Upper lobe of right lung (tissue), 1 donor: Measurements from ENCODE around the gene PRRT1. TPM values are rescaled to one million over a fixed set of nuclear protein-coding genes. Genes with fewer than 3 reads are reported as not detected.

Experiments used
- ATAC-seq: fragments of 200-7000 bp; cut with Tn5 transposase; one replicate; pipeline ENCODE4 v1.9.1; 2020; ENCODE audit warnings: mild to moderate bottlenecking, moderate library complexity
- DNase-seq: peaks from one replicate; pipeline ENCODE4 v3.0.0-alpha.2; 2020
- H3K27ac ChIP-seq: fragments of 200-600 bp; one replicate; pipeline ENCODE4 v1.8.0; 2022
- H3K27me3 ChIP-seq: fragments of 200-600 bp; one replicate; pipeline ENCODE4 v1.8.0; 2022; ENCODE audit warnings: mild to moderate bottlenecking
- H3K36me3 ChIP-seq: fragments of 200-600 bp; one replicate; pipeline ENCODE4 v1.8.0; 2022
- H3K4me1 ChIP-seq: fragments of 200-600 bp; one replicate; pipeline ENCODE4 v1.8.0; 2022
- H3K4me3 ChIP-seq: fragments of 200-600 bp; one replicate; pipeline ENCODE4 v1.8.0; 2022; ENCODE audit warnings: mild to moderate bottlenecking
- H3K9me3 ChIP-seq: fragments of 200-600 bp; one replicate; pipeline ENCODE4 v1.8.0; 2022
- intact Hi-C: fragments of 100-400 bp; cut with DNase I; formaldehyde crosslinking; loops from one replicate; pipeline ENCODE4 v1.11.0; 2022
- total RNA-seq: library from RNA; stranded (reverse); fragmentation: NEBNext Ultra II Directional; extraction: Animal tissue kit (Norgen Biotek cat#: 25700); gene quantifications from one replicate; pipeline ENCODE4 v1.2.1, GENCODE V29; 2021
- TF ChIP-seq, protein P1 (sequence below): fragments of 200-600 bp; IDR thresholded peaks from one replicate; pipeline ENCODE4 v1.8.0; 2022; ENCODE audit warnings: antibody characterized with exemption
- donor health status: DM: no; HTN: yes; CAD: no; lungs with severe emphysema.

The PRRT1 gene
- total RNA-seq, 1 donor from 2014 or later = 1.4 TPM

DNA sequence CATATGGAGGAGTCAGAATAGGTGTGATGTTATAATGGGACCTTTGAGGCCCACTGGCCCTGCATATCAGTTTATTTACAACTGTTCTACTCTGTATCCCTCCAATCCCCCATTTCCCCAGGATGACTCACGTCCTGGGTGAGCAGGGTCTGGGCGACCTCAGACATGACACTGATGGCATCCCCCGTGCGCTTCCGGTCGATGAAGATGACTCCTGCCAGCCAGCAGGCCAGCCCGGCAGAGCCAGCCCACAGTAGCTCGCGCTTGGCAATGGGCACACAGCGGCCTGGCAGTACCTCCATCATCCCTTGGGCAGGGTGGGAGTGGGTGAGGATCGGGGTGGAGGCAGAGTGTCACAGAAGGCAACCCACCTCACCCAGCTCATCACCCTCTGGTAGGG is 18.6 kb upstream of the PRRT1 start:
- Histone ChIP-seq H3K36me3 (peaks cover 43% of the 10 kb centered on the region), H3K27me3 (no peaks in the 10 kb centered on the region), H3K4me3 (no peak overlapping the region), H3K4me1 (peaks cover 9% of the 10 kb centered on the region), H3K27ac (no peak overlapping the region), H3K9me3 (no peaks in the 10 kb centered on the region)
- DNase-seq (no peak), ATAC-seq (no peak)
- TF ChIP-seq, protein P1, sequence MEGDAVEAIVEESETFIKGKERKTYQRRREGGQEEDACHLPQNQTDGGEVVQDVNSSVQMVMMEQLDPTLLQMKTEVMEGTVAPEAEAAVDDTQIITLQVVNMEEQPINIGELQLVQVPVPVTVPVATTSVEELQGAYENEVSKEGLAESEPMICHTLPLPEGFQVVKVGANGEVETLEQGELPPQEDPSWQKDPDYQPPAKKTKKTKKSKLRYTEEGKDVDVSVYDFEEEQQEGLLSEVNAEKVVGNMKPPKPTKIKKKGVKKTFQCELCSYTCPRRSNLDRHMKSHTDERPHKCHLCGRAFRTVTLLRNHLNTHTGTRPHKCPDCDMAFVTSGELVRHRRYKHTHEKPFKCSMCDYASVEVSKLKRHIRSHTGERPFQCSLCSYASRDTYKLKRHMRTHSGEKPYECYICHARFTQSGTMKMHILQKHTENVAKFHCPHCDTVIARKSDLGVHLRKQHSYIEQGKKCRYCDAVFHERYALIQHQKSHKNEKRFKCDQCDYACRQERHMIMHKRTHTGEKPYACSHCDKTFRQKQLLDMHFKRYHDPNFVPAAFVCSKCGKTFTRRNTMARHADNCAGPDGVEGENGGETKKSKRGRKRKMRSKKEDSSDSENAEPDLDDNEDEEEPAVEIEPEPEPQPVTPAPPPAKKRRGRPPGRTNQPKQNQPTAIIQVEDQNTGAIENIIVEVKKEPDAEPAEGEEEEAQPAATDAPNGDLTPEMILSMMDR = no peak
- intact Hi-C loops = no loop called here

- no peak overlapping the region for H3K27ac ChIP-seq
- DNase-seq (no peak), ATAC-seq (no peak)
- intact Hi-C loops = no loop called here
- TF ChIP-seq, protein P1 = no peak
- no peaks in the 10 kb centered on the region for H3K4me1 ChIP-seq
- no peaks in the 10 kb centered on the region for H3K27me3 ChIP-seq
- no peak overlapping the region for H3K4me3 ChIP-seq
- no peaks in the 10 kb centered on the region for H3K9me3 ChIP-seq
- peaks cover 43% of the 10 kb centered on the region for H3K36me3 ChIP-seq
Measured at GRCh38 chr6:32168807-32169591, 17.3 kb upstream of the PRRT1 start.

DNA sequence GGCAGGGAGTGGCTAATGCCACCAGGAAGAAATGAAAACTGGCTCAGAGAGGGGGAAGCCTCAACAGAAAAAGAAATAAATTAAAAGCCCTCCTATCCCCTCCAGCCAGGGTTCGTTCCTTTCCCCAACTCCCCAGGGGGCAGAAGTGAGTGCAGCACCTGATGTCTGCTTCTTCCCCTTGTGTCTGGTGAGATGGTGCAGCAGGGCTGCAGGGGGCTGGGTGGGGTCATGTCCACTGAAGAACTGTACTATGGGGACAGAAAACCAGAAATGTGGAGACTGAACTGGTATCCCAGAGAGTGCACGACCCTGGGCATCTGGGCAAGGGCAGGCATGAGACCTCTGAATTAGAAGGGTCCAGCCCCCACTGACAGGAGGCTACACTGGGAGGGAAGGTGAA is 16.6 kb upstream of the PRRT1 start:
- H3K4me3 ChIP-seq = no peak overlapping the region
- intact Hi-C loops = no loop called here
- no peaks in the 10 kb centered on the region for H3K27me3 ChIP-seq
- H3K27ac ChIP-seq = no peak overlapping the region
- H3K4me1 ChIP-seq = no peaks in the 10 kb centered on the region
- H3K36me3 ChIP-seq = peaks cover 43% of the 10 kb centered on the region
- TF ChIP-seq, protein P1 = no peak
- no peak for ATAC-seq
- DNase-seq = no peak
- H3K9me3 ChIP-seq = no peaks in the 10 kb centered on the region

DNA sequence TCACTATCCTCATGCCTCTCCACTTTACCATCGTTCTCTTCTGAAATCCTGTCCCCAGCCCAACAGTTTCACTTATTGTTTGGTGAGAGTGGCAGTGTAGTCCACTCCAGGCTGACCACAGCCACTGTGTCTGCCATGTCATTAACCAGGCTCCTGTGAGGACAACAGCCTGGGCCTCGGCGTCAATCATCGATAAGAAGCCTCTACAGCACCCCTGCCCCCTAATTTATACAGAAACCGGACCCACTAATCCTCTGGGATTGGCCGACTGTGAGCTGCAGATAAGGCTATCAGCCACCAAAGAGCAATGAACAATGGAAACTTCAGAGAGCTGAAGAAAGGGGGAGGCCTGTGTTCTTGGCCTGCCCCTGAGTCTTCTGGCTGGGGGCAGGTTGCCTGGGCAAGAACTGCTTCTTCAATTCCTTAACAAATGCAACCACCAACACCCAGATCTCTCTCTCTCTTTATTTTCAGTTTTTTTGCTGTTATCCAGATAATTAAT is 16.1 kb upstream of the PRRT1 start:
- TF ChIP-seq, protein P1 = no peak
- H3K4me1 ChIP-seq = no peaks in the 10 kb centered on the region
- no peak overlapping the region for H3K4me3 ChIP-seq
- no peaks in the 10 kb centered on the region for H3K27me3 ChIP-seq
- H3K36me3 ChIP-seq = peaks cover 43% of the 10 kb centered on the region
- H3K27ac ChIP-seq = no peak overlapping the region
- intact Hi-C loops = no loop called here
- H3K9me3 ChIP-seq = no peaks in the 10 kb centered on the region
- DNase-seq (no peak), ATAC-seq (no peak)

DNA sequence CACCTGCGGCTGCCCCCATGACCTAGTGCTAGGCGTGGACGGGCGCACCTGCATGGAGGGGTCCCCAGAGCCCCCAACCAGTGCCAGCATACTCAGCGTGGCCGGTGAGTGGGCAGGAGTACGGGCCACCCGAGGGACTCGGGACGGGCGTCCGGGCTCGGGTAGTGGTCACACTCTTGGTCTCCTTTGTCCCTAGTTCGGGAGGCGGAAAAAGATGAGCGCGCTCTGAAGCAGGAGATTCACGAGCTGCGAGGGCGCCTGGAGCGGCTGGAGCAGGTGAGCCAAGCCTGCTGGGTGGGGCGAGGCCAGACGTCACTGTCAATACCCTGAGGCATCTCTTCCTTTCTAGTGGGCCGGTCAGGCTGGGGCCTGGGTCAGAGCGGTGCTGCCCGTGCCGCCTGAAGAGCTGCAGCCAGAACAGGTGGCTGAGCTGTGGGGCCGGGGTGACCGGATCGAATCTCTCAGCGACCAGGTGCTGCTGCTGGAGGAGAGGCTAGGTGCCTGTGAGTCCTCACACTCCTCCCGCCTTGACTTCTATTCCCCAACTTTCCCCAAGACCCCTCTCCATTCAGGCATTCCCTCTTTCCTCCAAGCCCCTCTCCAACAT is 15.5 kb upstream of the PRRT1 start:
- ATAC-seq = no peak
- Histone ChIP-seq H3K9me3 (no peaks in the 10 kb centered on the region), H3K36me3 (peaks cover 43% of the 10 kb centered on the region), H3K4me1 (no peaks in the 10 kb centered on the region), H3K27ac (no peak overlapping the region), H3K27me3 (no peaks in the 10 kb centered on the region), H3K4me3 (no peak overlapping the region)
- DNase-seq = no peak
- intact Hi-C loops = no loop called here
- TF ChIP-seq, protein P1 = no peak
